H9 (cell line): Measurements from ENCODE around the gene TTC39A. TPM values are rescaled to one million over a fixed set of nuclear protein-coding genes. Genes with fewer than 3 reads are reported as not detected.

Source experiments
- DNase-seq: peaks from one replicate; pipeline ENCODE4 v3.0.0-alpha.2; 2017
- H2AFZ ChIP-seq: one replicate; pipeline ENCODE4 v1.6.1; 2013; ENCODE audit warnings: mild to moderate bottlenecking, low read length, control low read depth, moderate library complexity
- H2AK5ac ChIP-seq: 2 replicates; pipeline ENCODE4 v1.6.1; 2013; ENCODE audit warnings: low read length, control low read depth, mixed read lengths; ENCODE audit not compliant: insufficient read length
- H2BK120ac ChIP-seq: one replicate; pipeline ENCODE4 v1.6.1; 2013; ENCODE audit warnings: low read depth, mild to moderate bottlenecking, low read length, control low read depth, inconsistent platforms; ENCODE audit not compliant: poor library complexity, severe bottlenecking
- H2BK12ac ChIP-seq: 2 replicates; pipeline ENCODE4 v1.6.1; 2013; ENCODE audit warnings: low read length, control low read depth, mixed read lengths, low read depth; ENCODE audit not compliant: insufficient read length
- H2BK15ac ChIP-seq: 2 replicates; pipeline ENCODE4 v1.6.1; 2013; ENCODE audit warnings: low read depth, low read length, control low read depth
- H2BK20ac ChIP-seq: one replicate; pipeline ENCODE4 v1.6.1; 2013; ENCODE audit warnings: low read depth, mild to moderate bottlenecking, low read length, control low read depth, inconsistent platforms; ENCODE audit not compliant: poor library complexity, severe bottlenecking
- H2BK5ac ChIP-seq: 2 replicates; pipeline ENCODE4 v1.6.1; 2013; ENCODE audit warnings: low read length, control low read depth, mixed read lengths; ENCODE audit not compliant: insufficient read length
- H3K14ac ChIP-seq: 2 replicates; pipeline ENCODE4 v1.6.1; 2013; ENCODE audit warnings: low read length, control low read depth; ENCODE audit not compliant: insufficient read depth
- H3K18ac ChIP-seq: 2 replicates; pipeline ENCODE4 v1.6.1; 2013; ENCODE audit warnings: low read depth, mild to moderate bottlenecking, mixed read lengths, low read length, control low read depth; ENCODE audit not compliant: insufficient read length
- H3K23ac ChIP-seq: 2 replicates; pipeline ENCODE4 v1.6.1; 2013; ENCODE audit warnings: low read length, control low read depth, mixed read lengths, low read depth; ENCODE audit not compliant: insufficient read length
- H3K23me2 ChIP-seq: 2 replicates; pipeline ENCODE4 v1.6.1; 2013; ENCODE audit warnings: low read depth, mild to moderate bottlenecking, mixed read lengths, low read length, control low read depth; ENCODE audit not compliant: insufficient read length, poor library complexity, severe bottlenecking
- H3K27ac ChIP-seq: 2 replicates; pipeline ENCODE4 v1.5.1; 2013; ENCODE audit warnings: low read length, control low read depth, mixed read lengths, low read depth; ENCODE audit not compliant: insufficient read length
- H3K27me3 ChIP-seq: 2 replicates; pipeline ENCODE4 v1.6.1; 2013; ENCODE audit warnings: low read length, control low read depth, inconsistent platforms; ENCODE audit not compliant: insufficient read depth
- H3K4ac ChIP-seq: 2 replicates; pipeline ENCODE4 v1.6.1; 2013; ENCODE audit warnings: low read depth, mild to moderate bottlenecking, control low read depth, inconsistent platforms, low read length, moderate library complexity
- H3K4me1 ChIP-seq: 2 replicates; pipeline ENCODE4 v1.6.1; 2013; ENCODE audit warnings: low read length, control low read depth, inconsistent platforms; ENCODE audit not compliant: insufficient read depth
- H3K4me2 ChIP-seq: 2 replicates; pipeline ENCODE4 v1.6.1; 2013; ENCODE audit warnings: low read length, control low read depth, mixed read lengths; ENCODE audit not compliant: insufficient read length, insufficient read depth
- H3K56ac ChIP-seq: 2 replicates; pipeline ENCODE4 v1.6.1; 2013; ENCODE audit warnings: low read depth, mild to moderate bottlenecking, mixed read lengths, low read length, control low read depth; ENCODE audit not compliant: insufficient read length
- H3K79me1 ChIP-seq: 2 replicates; pipeline ENCODE4 v1.6.1; 2013; ENCODE audit warnings: low read depth, mild to moderate bottlenecking, moderate library complexity, low read length, control low read depth, inconsistent platforms; ENCODE audit not compliant: insufficient read depth, poor library complexity, severe bottlenecking
- H3K79me2 ChIP-seq: 2 replicates; pipeline ENCODE4 v1.6.1; 2013; ENCODE audit warnings: low read length, control low read depth, inconsistent platforms; ENCODE audit not compliant: insufficient read depth
- H3K9ac ChIP-seq: 2 replicates; pipeline ENCODE4 v1.6.1; 2013; ENCODE audit warnings: low read length, control low read depth, mixed read lengths; ENCODE audit not compliant: insufficient read length; ENCODE audit errors: extremely low read depth
- H3K9me3 ChIP-seq: one replicate; pipeline ENCODE4 v1.6.1; 2013; ENCODE audit warnings: low read depth, low read length, inconsistent platforms; ENCODE audit not compliant: control insufficient read depth
- H3T11ph ChIP-seq: one replicate; pipeline ENCODE4 v1.6.1; 2013; ENCODE audit warnings: mild to moderate bottlenecking, low read length, control low read depth, inconsistent platforms
- H4K20me1 ChIP-seq: one replicate; pipeline ENCODE4 v1.6.1; 2013; ENCODE audit not compliant: control insufficient read depth, insufficient read length, insufficient read depth
- H4K5ac ChIP-seq: 2 replicates; pipeline ENCODE4 v1.6.1; 2013; ENCODE audit warnings: low read depth, mild to moderate bottlenecking, mixed read lengths, low read length, control low read depth; ENCODE audit not compliant: insufficient read length
- H4K8ac ChIP-seq: replicated peaks from 2 replicates; pipeline ENCODE4 v1.6.1; 2013; ENCODE audit warnings: low read length, control low read depth, mixed read lengths, low read depth; ENCODE audit not compliant: insufficient read length
- H4K91ac ChIP-seq: 2 replicates; pipeline ENCODE4 v1.6.1; 2013; ENCODE audit warnings: low read depth, mild to moderate bottlenecking, moderate library complexity, mixed read lengths, low read length, control low read depth; ENCODE audit not compliant: insufficient read length
- H3K27ac Mint-ChIP-seq, 3 experiments: 2 replicates in 2 of 3; 3 replicates in 1 of 3; pipeline ENCODE4 v1.8.0; 2020 to 2021; ENCODE audit warnings: mixed read lengths in 3 of 3, mild to moderate bottlenecking in 1 of 3, moderate library complexity in 1 of 3
- H3K27me3 Mint-ChIP-seq: 2 replicates; pipeline ENCODE4 v1.8.0; 2021; ENCODE audit warnings: low read depth, mild to moderate bottlenecking, moderate library complexity, mixed read lengths
- H3K36me3 Mint-ChIP-seq, 3 experiments: 2 replicates in 2 of 3; 3 replicates in 1 of 3; pipeline ENCODE4 v1.8.0; 2020 to 2021; ENCODE audit warnings: low read depth in 3 of 3, mixed read lengths in 3 of 3; ENCODE audit not compliant: insufficient read depth in 1 of 3
- H3K4me1 Mint-ChIP-seq, 2 experiments: 2 replicates each; pipeline ENCODE4 v1.8.0; 2020; ENCODE audit warnings: mixed read lengths in 2 of 2
- H3K4me3 Mint-ChIP-seq, 2 experiments: 2 replicates in 1 of 2; 3 replicates in 1 of 2; pipeline ENCODE4 v1.8.0; 2020 to 2021; ENCODE audit warnings: mild to moderate bottlenecking in 2 of 2, mixed read lengths in 2 of 2, moderate library complexity in 1 of 2
- H3K9me3 Mint-ChIP-seq, 2 experiments: 2 replicates in 1 of 2; 3 replicates in 1 of 2; pipeline ENCODE4 v1.8.0; 2020; ENCODE audit warnings: mild to moderate bottlenecking in 2 of 2, mixed read lengths in 2 of 2, moderate library complexity in 1 of 2
- CTCF ChIP-seq: fragments of 200-600 bp; sonication (generic); conservative IDR thresholded peaks from 3 replicates; pipeline ENCODE4 v1.8.0; 2021; ENCODE audit warnings: antibody characterized with exemption, mild to moderate bottlenecking
- WGBS: extraction: QIAGEN DNeasy Blood & Tissue Kit; methylation state at CpG from one replicate; pipeline ENCODE4 v1.1.7; 2013; ENCODE audit warnings: missing lambda C conversion rate, low lambda C conversion rate, mixed read lengths; ENCODE audit not compliant: insufficient read length; ENCODE audit errors: extremely low coverage; 5-methylcytosine and 5-hydroxymethylcytosine counted together
- total RNA-seq: library from RNA; stranded (reverse); gene quantifications from 2 replicates; pipeline ENCODE4 v1.2.1, GENCODE V29; 2021

Gene TTC39A
- total RNA-seq, 1 experiment from 2014 or later, result 7.7 TPM

GRCh38 chr1:51288578-51288977 is 41.8 kb downstream of the TTC39A start:
- Histone ChIP-seq H3K14ac (no peak overlapping the region), H2BK12ac (no peak overlapping the region), H3K9ac (no peak overlapping the region), H4K20me1 (no peaks in the 10 kb centered on the region), H3K9me3 (no peaks in the 10 kb centered on the region), H3K4me2 (no peak overlapping the region), H2AFZ (no peak overlapping the region), H3T11ph (no peak overlapping the region), H2BK20ac (no peak overlapping the region), H4K5ac (no peak overlapping the region), H4K8ac (no peak overlapping the region), H3K27me3 (no peaks in the 10 kb centered on the region), H3K56ac (no peak overlapping the region), H3K79me2 (no peaks in the 10 kb centered on the region), H3K27ac (no peak overlapping the region), H2BK120ac (no peak overlapping the region), H2AK5ac (no peak overlapping the region), H2BK15ac (no peak overlapping the region), H4K91ac (no peak overlapping the region), H3K18ac (no peak overlapping the region), H3K4ac (no peak overlapping the region), H3K4me1 (no peaks in the 10 kb centered on the region), H2BK5ac (no peak overlapping the region), H3K79me1 (no peaks in the 10 kb centered on the region), H3K23ac (no peak overlapping the region), H3K23me2 (no peaks in the 10 kb centered on the region)
- Mint-ChIP-seq H3K27ac (no peak overlapping the region), H3K36me3 (no peaks in the 10 kb centered on the region; a peak in 1 of 7 replicates), H3K4me3 (no peak overlapping the region), H3K27me3 (0 out of 2 replicates have a peak, but pooled peaks cover 1% of the 10 kb centered on the region), H3K9me3 (no peaks in the 10 kb centered on the region), H3K4me1 (peaks cover 15 to 19% of the 10 kb centered on the region in 2 experiments)
- TF ChIP-seq CTCF, result no peak
- DNase-seq, result no peak
- no CpG with 5 or more reads among the region's 5 CpGs for WGBS
